WERI-Rb-1 (cell line): ENCODE results near the gene KIF3B.
"Not testable (repeated sequence)": the region's sequence is repeated elsewhere in the genome, so short reads cannot be mapped to it uniquely, and the experiment has no call there.

Experiments
- DNase-seq: peaks from one replicate; pipeline ENCODE4 v3.0.0-alpha.2; 2020
- H3K27ac ChIP-seq: fragments of 250-450 bp; sonication (Bioruptor Pico); 2 replicates; pipeline ENCODE4 v1.5.1; 2020; ENCODE audit warnings: mild to moderate bottlenecking, moderate library complexity
- H3K27me3 ChIP-seq: fragments of 250-450 bp; sonication (Bioruptor Pico); 2 replicates; pipeline ENCODE4 v1.5.1; 2021; ENCODE audit warnings: mild to moderate bottlenecking, low read depth, moderate library complexity; ENCODE audit not compliant: insufficient read depth, severe bottlenecking
- H3K36me3 ChIP-seq: fragments of 250-450 bp; sonication (Bioruptor Pico); 2 replicates; pipeline ENCODE4 v1.5.1; 2020; ENCODE audit warnings: mild to moderate bottlenecking, moderate library complexity
- H3K4me3 ChIP-seq: 2 replicates; pipeline ENCODE4 v1.5.1; 2011; ENCODE audit warnings: low read depth, mild to moderate bottlenecking, control low read depth, low read length
- H3K9me3 ChIP-seq: fragments of 250-450 bp; sonication (Bioruptor Pico); 2 replicates; pipeline ENCODE4 v1.5.1; 2021; ENCODE audit warnings: mild to moderate bottlenecking, moderate library complexity; ENCODE audit not compliant: severe bottlenecking
- CTCF ChIP-seq: IDR thresholded peaks from 2 replicates; pipeline ENCODE4 v1.5.1; 2011; ENCODE audit warnings: low read depth, mild to moderate bottlenecking, control low read depth, inconsistent platforms, low read length

The KIF3B gene

GRCh38 chr20:32315399-32315798, 37.9 kb downstream of the KIF3B start:
- Histone ChIP-seq H3K4me3 (no peak overlapping the region), H3K27ac (no peak overlapping the region), H3K27me3 (no peaks in the 10 kb centered on the region), H3K36me3 (peaks cover 18% of the 10 kb centered on the region), H3K9me3 (no peaks in the 10 kb centered on the region)
- no peak for TF ChIP-seq CTCF
- no peak for DNase-seq

GRCh38 chr20:32315891-32316290, 38.4 kb downstream of the KIF3B start:
- H3K9me3 ChIP-seq, result no peaks in the 10 kb centered on the region
- DNase-seq, result no peak
- TF ChIP-seq CTCF, result no peak
- no peak overlapping the region for H3K27ac ChIP-seq
- H3K27me3 ChIP-seq, result no peaks in the 10 kb centered on the region
- H3K36me3 ChIP-seq, result peaks cover 13% of the 10 kb centered on the region
- no peak overlapping the region for H3K4me3 ChIP-seq

- H3K27ac ChIP-seq, result no peak overlapping the region
- H3K4me3 ChIP-seq, result no peak overlapping the region
- H3K27me3 ChIP-seq, result no peaks in the 10 kb centered on the region
- no peak for TF ChIP-seq CTCF
- H3K9me3 ChIP-seq, result no peaks in the 10 kb centered on the region
- peaks cover 15% of the 10 kb centered on the region for H3K36me3 ChIP-seq
- DNase-seq, result no peak
Measured at GRCh38 chr20:32316667-32317066, 39.2 kb downstream of the KIF3B start.

- Histone ChIP-seq H3K9me3 (no peaks in the 10 kb centered on the region), H3K27me3 (no peaks in the 10 kb centered on the region), H3K36me3 (peaks cover 18% of the 10 kb centered on the region), H3K4me3 (no peak overlapping the region), H3K27ac (no peak overlapping the region)
- no peak for TF ChIP-seq CTCF
- no peak for DNase-seq
Measured at GRCh38 chr20:32319100-32319499, 41.6 kb downstream of the KIF3B start.

- Histone ChIP-seq H3K4me3 (no peak overlapping the region), H3K9me3 (no peaks in the 10 kb centered on the region), H3K36me3 (peaks cover 18% of the 10 kb centered on the region), H3K27ac (no peak overlapping the region), H3K27me3 (no peaks in the 10 kb centered on the region)
- TF ChIP-seq CTCF, result no peak
- no peak for DNase-seq
Measured at GRCh38 chr20:32320305-32320704, 42.9 kb downstream of the KIF3B start.

- H3K36me3 ChIP-seq, result peaks cover 18% of the 10 kb centered on the region
- no peak for TF ChIP-seq CTCF
- DNase-seq, result no peak
Measured at GRCh38 chr20:32321390-32321789, 43.9 kb downstream of the KIF3B start.

GRCh38 chr20:32322260-32322659, 44.8 kb downstream of the KIF3B start:
- not testable (repeated sequence) for H3K9me3 ChIP-seq, H3K27ac ChIP-seq, H3K27me3 ChIP-seq, H3K4me3 ChIP-seq, DNase-seq
- H3K36me3 ChIP-seq, result peaks cover 10% of the 10 kb centered on the region

More at GRCh38 chr20:32321390-32321789, 43.9 kb downstream of the KIF3B start:
- H3K4me3 ChIP-seq, result no peak overlapping the region
- no peaks in the 10 kb centered on the region for H3K9me3 ChIP-seq
- no peak overlapping the region for H3K27ac ChIP-seq
- no peaks in the 10 kb centered on the region for H3K27me3 ChIP-seq

GRCh38 chr20:32323761-32324160, 46.3 kb downstream of the KIF3B start:
- not testable (repeated sequence) for H3K27ac ChIP-seq, H3K4me3 ChIP-seq, DNase-seq, H3K9me3 ChIP-seq, H3K27me3 ChIP-seq
- H3K36me3 ChIP-seq, result peaks cover 12% of the 10 kb centered on the region
